ENCODE measurements around the gene FERD3L. TPM values are rescaled to one million over a fixed set of nuclear protein-coding genes. Genes with fewer than 3 reads are reported as not detected.

The FERD3L gene
- total RNA-seq, 2 experiments from 2014 or later, result not detected

DNA sequence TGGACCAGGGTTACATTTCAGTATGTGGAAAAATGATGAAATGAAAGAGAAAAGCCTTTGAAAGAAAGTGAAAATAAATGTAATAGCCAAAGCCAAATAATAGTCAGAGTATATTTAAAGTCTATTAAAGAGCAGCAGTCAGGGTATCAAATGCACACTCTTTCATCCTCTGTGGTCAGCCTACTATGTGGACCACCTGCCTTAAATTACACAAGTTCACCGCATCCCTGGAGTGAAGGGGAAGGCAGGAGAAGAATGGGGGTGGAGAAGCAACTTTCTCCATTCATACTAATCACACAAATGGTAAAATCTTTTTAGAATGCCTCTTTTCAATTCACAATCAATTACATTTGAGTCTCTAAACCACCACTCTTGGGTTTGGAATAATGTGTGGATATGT lies 43.7 kb downstream of the FERD3L start:
- ATAC-seq (no peak), DNase-seq (no peak)
- intact Hi-C loops (cut with micrococcal nuclease), result no loop called here
- Mint-ChIP-seq H3K4me1 (ENCODE audit: low read depth) (no peaks in the 10 kb centered on the region), H3K4me3 (no peak overlapping the region), H3K27me3 (peaks cover 22% of the 10 kb centered on the region), H3K27ac (no peak overlapping the region), H3K36me3 (ENCODE audit: low read depth) (no peaks in the 10 kb centered on the region), H3K9me3 (no peaks in the 10 kb centered on the region)
- ChIA-PET POLR2A (no interaction called here), CTCF (no interaction called here)
- TF ChIP-seq, protein P1, sequence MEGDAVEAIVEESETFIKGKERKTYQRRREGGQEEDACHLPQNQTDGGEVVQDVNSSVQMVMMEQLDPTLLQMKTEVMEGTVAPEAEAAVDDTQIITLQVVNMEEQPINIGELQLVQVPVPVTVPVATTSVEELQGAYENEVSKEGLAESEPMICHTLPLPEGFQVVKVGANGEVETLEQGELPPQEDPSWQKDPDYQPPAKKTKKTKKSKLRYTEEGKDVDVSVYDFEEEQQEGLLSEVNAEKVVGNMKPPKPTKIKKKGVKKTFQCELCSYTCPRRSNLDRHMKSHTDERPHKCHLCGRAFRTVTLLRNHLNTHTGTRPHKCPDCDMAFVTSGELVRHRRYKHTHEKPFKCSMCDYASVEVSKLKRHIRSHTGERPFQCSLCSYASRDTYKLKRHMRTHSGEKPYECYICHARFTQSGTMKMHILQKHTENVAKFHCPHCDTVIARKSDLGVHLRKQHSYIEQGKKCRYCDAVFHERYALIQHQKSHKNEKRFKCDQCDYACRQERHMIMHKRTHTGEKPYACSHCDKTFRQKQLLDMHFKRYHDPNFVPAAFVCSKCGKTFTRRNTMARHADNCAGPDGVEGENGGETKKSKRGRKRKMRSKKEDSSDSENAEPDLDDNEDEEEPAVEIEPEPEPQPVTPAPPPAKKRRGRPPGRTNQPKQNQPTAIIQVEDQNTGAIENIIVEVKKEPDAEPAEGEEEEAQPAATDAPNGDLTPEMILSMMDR (IDR thresholded peaks at IDR 0.05), result no peak

DNA sequence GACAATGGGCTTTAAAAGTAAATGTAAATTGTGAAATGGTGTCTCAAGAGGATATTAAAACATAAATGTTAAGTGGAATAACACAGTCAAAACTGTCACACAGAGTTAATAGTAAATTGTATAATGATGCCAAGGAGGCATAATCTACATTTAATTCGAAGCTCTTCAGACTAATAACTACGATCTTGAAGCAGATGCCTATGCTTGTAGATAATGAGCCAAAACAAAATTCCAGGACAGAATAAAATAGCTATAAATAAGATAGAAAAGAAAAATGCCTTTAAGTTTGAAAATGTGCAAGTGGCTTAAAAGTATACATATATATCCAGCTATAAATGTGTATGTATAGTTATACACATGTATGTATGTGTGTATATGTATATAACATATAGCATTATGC lies 45.3 kb downstream of the FERD3L start:
- peaks cover 9% of the 10 kb centered on the region for H3K27me3 Mint-ChIP-seq
- H3K27ac Mint-ChIP-seq, result no peak overlapping the region
- H3K36me3 Mint-ChIP-seq (ENCODE audit: low read depth), result no peaks in the 10 kb centered on the region
- intact Hi-C loops (cut with micrococcal nuclease), result no loop called here
- CTCF ChIA-PET, result no interaction called here
- H3K4me1 Mint-ChIP-seq (ENCODE audit: low read depth), result no peaks in the 10 kb centered on the region
- H3K4me3 Mint-ChIP-seq, result no peak overlapping the region
- TF ChIP-seq, protein P1 (IDR thresholded peaks at IDR 0.05), result no peak
- ATAC-seq, result no peak
- POLR2A ChIA-PET, result no interaction called here
- DNase-seq, result no peak
- H3K9me3 Mint-ChIP-seq, result no peaks in the 10 kb centered on the region

DNA sequence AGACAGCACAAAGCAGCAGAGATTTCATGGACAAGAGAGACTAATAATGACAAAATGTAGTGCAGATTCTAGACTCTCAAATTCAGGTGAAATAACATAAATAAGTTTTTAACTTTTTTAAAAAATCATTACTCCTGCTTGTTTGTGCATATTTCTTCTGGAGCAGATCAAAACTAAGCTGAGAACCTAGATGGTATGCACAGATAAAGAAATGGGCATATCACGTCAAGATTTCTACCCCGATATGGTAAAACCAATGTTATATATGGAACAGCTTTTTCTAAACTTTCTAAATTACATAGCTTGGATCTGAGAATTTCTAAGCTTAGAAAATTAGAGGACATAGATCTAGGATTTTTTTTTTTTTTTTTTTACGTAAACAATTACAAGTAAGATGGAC lies 46.0 kb downstream of the FERD3L start:
- TF ChIP-seq, protein P1 (IDR thresholded peaks at IDR 0.05), result no peak
- intact Hi-C loops (cut with micrococcal nuclease), result no loop called here
- POLR2A ChIA-PET, result no interaction called here
- CTCF ChIA-PET, result no interaction called here
- no peaks in the 10 kb centered on the region for H3K36me3 Mint-ChIP-seq (ENCODE audit: low read depth)
- peaks cover 7% of the 10 kb centered on the region for H3K27me3 Mint-ChIP-seq
- DNase-seq (no peak), ATAC-seq (no peak)
- no peaks in the 10 kb centered on the region for H3K4me1 Mint-ChIP-seq (ENCODE audit: low read depth)
- no peaks in the 10 kb centered on the region for H3K9me3 Mint-ChIP-seq
- H3K27ac Mint-ChIP-seq, result no peak overlapping the region
- no peak overlapping the region for H3K4me3 Mint-ChIP-seq

DNA sequence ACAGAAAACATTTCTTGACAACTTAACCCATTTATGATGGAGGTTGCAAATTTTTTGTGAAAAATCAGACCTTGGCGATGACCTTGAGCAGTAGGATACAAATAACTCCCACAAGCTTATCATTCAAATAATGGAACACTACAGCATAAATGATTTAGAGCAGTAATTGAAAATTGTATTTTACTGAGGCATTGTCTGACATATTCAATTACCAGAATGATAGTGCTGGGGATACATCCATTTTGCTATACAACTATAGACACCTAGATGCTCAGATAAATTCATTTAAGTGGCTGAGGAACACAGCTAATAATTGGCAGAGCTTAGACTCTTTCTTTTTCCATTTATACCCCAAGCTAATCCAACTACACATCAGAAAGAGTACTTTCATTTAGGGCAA lies 46.7 kb downstream of the FERD3L start:
- CTCF ChIA-PET, result no interaction called here
- ATAC-seq (no peak), DNase-seq (no peak)
- Mint-ChIP-seq H3K4me1 (ENCODE audit: low read depth) (no peaks in the 10 kb centered on the region), H3K36me3 (ENCODE audit: low read depth) (no peaks in the 10 kb centered on the region), H3K4me3 (no peak overlapping the region), H3K9me3 (no peaks in the 10 kb centered on the region), H3K27ac (no peak overlapping the region), H3K27me3 (peaks cover 7% of the 10 kb centered on the region)
- intact Hi-C loops (cut with micrococcal nuclease), result no loop called here
- TF ChIP-seq, protein P1 (IDR thresholded peaks at IDR 0.05), result no peak
- POLR2A ChIA-PET, result no interaction called here

DNA sequence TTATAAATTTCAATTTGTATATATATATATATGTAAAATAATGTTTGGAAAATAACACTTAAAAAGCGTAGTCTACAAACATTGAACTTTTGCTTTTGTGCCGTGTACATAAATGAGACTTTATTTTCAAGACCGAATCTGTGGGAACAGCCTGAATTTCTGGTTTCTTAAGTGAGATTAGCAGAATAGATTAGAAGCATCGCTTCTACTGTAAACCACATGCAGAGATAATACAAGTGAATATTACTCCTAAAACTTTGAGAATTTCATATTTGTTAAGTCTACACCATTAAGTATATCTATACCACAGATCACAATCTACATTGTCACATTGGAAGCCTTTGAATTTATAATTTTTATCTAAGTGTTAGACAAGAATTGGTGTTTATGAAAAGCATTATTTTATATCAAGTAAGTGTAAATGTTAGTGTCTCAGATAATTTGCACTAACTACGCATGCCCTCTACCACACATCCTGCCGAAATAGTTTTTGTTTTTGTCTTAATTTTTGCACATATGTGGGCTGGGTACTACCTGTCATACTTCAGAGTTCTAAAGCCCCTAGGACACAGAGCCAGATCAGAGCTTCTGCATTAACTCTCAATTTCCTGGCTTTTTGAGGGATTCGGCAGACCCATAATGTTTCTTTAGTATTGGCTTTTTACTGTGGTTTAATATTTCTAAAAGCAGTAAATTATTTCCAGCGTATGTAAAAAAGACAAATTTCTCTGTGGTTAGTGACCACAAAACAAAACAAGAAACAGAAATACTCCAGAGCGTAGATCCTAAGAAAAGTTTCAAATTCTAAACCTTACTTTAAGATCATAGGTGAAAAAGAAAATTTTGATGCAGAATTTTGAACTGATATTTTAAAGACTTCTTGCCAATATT lies 47.8 kb downstream of the FERD3L start:
- no peak overlapping the region for H3K4me3 Mint-ChIP-seq
- no peaks in the 10 kb centered on the region for H3K27me3 Mint-ChIP-seq
- ChIA-PET POLR2A (no interaction called here), CTCF (no interaction called here)
- H3K4me1 Mint-ChIP-seq (ENCODE audit: low read depth), result no peaks in the 10 kb centered on the region
- H3K27ac Mint-ChIP-seq, result no peak overlapping the region
- no peaks in the 10 kb centered on the region for H3K9me3 Mint-ChIP-seq
- no peaks in the 10 kb centered on the region for H3K36me3 Mint-ChIP-seq (ENCODE audit: low read depth)
- TF ChIP-seq, protein P1 (IDR thresholded peaks at IDR 0.05), result no peak
- DNase-seq, result no peak
- intact Hi-C loops (cut with micrococcal nuclease), result no loop called here
- ATAC-seq, result no peak
